NCI-H128 (cell line): ENCODE measurements around the gene SLC25A29.
"Not testable (repeated sequence)": the region's sequence is repeated elsewhere in the genome, so short reads cannot be mapped to it uniquely, and the experiment has no call there.

Experiments
- DNase-seq: peaks from one replicate; lab custom pipeline; 2025; ENCODE audit not compliant: unreplicated experiment; lab: John Stamatoyannopoulos, UW

Gene SLC25A29

GRCh38 chr14:100306101-100306997 is at the start of gene SLC25A29:
TSS of gene SLC25A29 (minus strand) at chr14:100306444. CDS start at chr14:100306232, 212 bp downstream.
- DNase-seq: peak; percentile 88

GRCh38 chr14:100350986-100351385 is 44.7 kb upstream of the SLC25A29 start:
- DNase-seq: no peak

- DNase-seq: no peak
Measured at GRCh38 chr14:100350276-100350926, 44.2 kb upstream of the SLC25A29 start.

GRCh38 chr14:100348784-100349685 is 42.8 kb upstream of the SLC25A29 start:
- DNase-seq: no peak

- DNase-seq: no peak
Measured at GRCh38 chr14:100348253-100348729, 42.0 kb upstream of the SLC25A29 start.

- DNase-seq: no peak
Measured at GRCh38 chr14:100346306-100347091, 40.3 kb upstream of the SLC25A29 start.

- DNase-seq: no peak
Measured at GRCh38 chr14:100345711-100346110, 39.5 kb upstream of the SLC25A29 start.

- DNase-seq: not testable (repeated sequence)
Measured at GRCh38 chr14:100344657-100345056, 38.4 kb upstream of the SLC25A29 start.

GRCh38 chr14:100342826-100343225 is 36.6 kb upstream of the SLC25A29 start:
- DNase-seq: not testable (repeated sequence)

GRCh38 chr14:100342195-100342594 is 36.0 kb upstream of the SLC25A29 start:
- DNase-seq: no peak

- no peak for DNase-seq
Measured at GRCh38 chr14:100341301-100342031, 35.2 kb upstream of the SLC25A29 start.

- DNase-seq: no peak
Measured at GRCh38 chr14:100340423-100340813, 34.2 kb upstream of the SLC25A29 start.

GRCh38 chr14:100339766-100340422 is 33.6 kb upstream of the SLC25A29 start:
- DNase-seq: no peak

GRCh38 chr14:100336618-100337530 is 30.6 kb upstream of the SLC25A29 start:
- no peak for DNase-seq

GRCh38 chr14:100334904-100335303 is 28.7 kb upstream of the SLC25A29 start:
- no peak for DNase-seq

GRCh38 chr14:100333827-100334226 is 27.6 kb upstream of the SLC25A29 start:
- no peak for DNase-seq

- no peak for DNase-seq
Measured at GRCh38 chr14:100333311-100333710, 27.1 kb upstream of the SLC25A29 start.

GRCh38 chr14:100332797-100333196 is 26.6 kb upstream of the SLC25A29 start:
- DNase-seq: no peak
